GM18519 (cell line): ENCODE measurements around the gene PHACTR2.
"Not testable (repeated sequence)": the region's sequence is repeated elsewhere in the genome, so short reads cannot be mapped to it uniquely, and the experiment has no call there.

ENCODE experiments used
- ATAC-seq: cut with Tn5 transposase; IDR thresholded peaks from one replicate; pipeline ENCODE4 v1.9.1; 2021; ENCODE audit warnings: mild to moderate bottlenecking, moderate library complexity; ENCODE audit not compliant: unreplicated experiment, low FRiP score

The PHACTR2 gene

GRCh38 chr6:143844006-143844405 is 166.2 kb downstream of the PHACTR2 start:
- no peak for ATAC-seq

- ATAC-seq = no peak
These were observed 167.3 kb downstream of the PHACTR2 start for GRCh38 chr6:143845033-143845432.

DNA sequence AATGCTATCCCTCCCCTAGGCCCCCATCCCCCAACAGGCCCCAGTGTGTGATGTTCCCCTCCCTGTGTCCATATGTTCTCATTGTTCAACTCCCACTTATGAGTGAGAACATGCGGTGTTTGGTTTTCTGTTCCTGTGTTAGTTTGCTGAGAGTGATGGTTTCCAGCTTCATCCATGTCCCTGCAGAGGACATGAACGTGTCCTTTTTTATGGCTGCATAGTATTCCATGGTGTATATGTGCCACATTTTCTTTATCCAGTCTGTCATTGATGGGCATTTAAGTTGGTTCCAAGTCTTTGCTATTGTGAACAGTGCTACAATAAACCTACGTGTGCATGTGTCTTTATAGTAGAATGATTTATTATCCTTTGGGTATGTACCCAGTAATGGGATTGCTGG is 173.9 kb downstream of the PHACTR2 start:
- ATAC-seq = not testable (repeated sequence)

- ATAC-seq = not testable (repeated sequence)
These were observed 177.3 kb downstream of the PHACTR2 start for GRCh38 chr6:143855057-143855456.

GRCh38 chr6:143856762-143857161 is 179.0 kb downstream of the PHACTR2 start:
- not testable (repeated sequence) for ATAC-seq

- no peak for ATAC-seq
These were observed 179.9 kb downstream of the PHACTR2 start for GRCh38 chr6:143857651-143858050.

DNA sequence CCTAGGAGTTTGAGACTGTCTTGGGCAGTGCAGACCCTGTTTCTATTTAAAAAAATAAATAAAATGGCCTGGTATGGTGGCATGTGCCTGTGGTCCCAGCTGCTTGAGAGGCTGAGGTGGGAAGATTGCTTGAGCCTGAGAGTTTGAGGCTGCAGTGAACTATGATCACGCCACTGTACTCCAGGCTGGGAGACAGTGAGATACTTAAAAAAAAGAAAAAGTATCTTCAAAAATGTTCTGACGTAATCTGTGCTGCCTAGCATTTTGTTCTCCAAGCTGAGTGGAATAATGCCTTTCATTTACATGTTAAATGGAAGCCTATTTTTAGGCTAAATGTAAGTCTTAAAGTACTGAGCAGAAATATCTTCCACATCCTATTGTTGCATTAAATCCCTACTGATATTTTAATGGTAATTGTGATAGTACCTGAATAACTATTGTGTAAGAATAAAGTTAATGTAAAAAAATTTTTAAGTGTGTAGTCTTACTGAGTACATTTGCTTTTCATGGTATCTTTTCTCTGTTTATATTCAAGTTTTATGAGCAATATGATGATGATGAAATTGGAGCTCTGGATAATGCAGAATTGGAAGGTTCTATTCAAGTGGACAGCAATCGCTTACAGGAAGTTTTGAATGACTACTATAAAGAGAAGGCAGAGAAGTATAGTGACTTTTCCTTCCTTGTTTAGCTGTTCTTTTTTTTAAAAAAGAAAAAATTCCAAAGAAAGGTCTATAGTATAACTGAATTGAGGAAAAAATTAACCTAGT is 182.3 kb downstream of the PHACTR2 start:
- ATAC-seq = no peak

DNA sequence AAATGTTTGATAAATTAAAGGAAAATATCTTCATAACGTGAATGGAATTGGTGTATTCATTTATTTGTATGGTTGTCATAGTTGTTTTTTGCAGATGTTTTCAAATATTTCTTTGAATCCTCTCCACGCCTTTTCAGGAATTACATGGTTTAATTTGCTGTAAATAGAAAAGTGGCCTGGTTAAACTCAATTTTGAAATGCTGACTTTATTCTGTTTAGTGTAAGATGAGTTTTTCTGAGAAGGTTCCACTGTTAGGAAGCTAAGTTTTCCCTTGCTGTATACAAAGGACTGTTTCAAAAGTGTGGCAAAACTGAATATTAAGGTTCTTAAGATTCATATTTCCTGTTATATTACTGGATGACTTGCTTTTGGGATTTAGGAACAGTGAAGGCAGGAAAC is 186.0 kb downstream of the PHACTR2 start:
- no peak for ATAC-seq

- no peak for ATAC-seq
These were observed 186.5 kb downstream of the PHACTR2 start, which contains the start of gene ZC2HC1B for GRCh38 chr6:143864234-143864633. Gene ZC2HC1B, plus strand, starts transcription at chr6:143864474. Its CDS starts 66 bp downstream, at chr6:143864540.

DNA sequence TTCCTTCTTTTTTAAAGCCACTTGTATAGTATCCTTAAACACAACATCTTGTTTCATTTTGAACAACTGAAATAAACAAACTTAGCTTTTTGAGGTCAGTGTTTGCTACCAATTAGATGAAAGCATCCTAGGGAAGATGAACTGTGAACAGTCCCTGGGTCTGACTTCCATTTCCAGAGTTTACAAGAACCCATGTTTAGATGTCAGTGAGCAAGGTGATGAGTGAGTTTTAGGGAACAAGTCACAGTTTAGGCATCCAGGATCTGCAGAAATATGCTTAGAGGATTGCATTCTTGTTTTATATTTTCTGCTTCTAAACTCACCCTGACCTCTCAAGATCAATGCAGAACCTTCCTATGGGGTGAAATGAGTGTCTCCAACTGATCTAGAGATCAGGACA is 189.5 kb downstream of the PHACTR2 start:
- no peak for ATAC-seq

DNA sequence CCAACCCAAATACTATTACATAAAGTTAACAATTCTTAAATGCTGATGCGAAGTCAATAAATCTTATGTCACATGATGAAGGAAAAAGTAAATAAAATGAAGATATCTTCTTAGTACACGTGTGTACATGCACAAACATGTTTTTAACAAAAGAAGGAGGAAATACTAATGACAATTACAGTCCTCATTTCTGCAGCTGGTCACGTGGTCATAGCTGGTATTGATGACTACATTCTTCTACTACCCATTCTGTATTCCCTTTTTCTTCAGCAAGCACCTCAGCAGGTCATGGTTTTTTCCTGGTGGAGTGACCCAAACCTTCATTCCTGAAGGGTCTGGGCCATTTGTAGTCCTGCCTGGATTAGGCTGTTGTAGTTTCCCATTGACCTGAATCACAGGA is 191.0 kb downstream of the PHACTR2 start:
- ATAC-seq = not testable (repeated sequence)

- not testable (repeated sequence) for ATAC-seq
These were observed 193.5 kb downstream of the PHACTR2 start for GRCh38 chr6:143871202-143871730.

- ATAC-seq = peak; percentile 99
These were observed 194.4 kb downstream of the PHACTR2 start for GRCh38 chr6:143872201-143872600.

- ATAC-seq = not testable (repeated sequence)
These were observed 195.8 kb downstream of the PHACTR2 start for GRCh38 chr6:143873600-143873999.

DNA sequence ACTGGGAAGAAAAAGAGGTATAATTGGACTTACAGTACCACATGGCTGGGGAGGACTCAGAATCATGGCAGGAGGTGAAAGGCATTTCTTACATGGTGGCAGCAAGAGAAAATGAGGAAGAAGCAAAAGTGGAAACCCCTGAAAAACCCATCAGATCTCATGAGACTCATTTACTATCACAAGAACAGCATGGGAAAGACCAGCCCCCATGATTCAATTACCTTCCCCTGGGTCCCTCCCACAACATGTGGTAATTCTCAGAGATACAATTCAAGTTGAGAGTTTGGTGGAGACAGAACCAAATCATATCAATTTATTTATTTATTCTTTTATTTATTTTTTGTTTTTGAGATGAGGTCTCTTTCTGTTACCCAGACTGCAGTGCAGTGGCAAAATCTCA is 196.7 kb downstream of the PHACTR2 start:
- not testable (repeated sequence) for ATAC-seq

GRCh38 chr6:143877584-143878271 is 200.0 kb downstream of the PHACTR2 start:
- ATAC-seq = no peak

- no peak for ATAC-seq
These were observed 200.6 kb downstream of the PHACTR2 start for GRCh38 chr6:143878272-143878760.

- no peak for ATAC-seq
These were observed 202.6 kb downstream of the PHACTR2 start for GRCh38 chr6:143880412-143880811.
